IPS DF 4.7 (cell line): ENCODE data around the gene PDZRN4.
"Not testable (repeated sequence)": the region's sequence is repeated elsewhere in the genome, so short reads cannot be mapped to it uniquely, and the experiment has no call there.

Experiments
- DNase-seq: peaks from one replicate; pipeline ENCODE4 v3.0.0-alpha.2; 2013; ENCODE audit warnings: low spot score; ENCODE audit errors: extremely low read depth

PDZRN4 gene

GRCh38 chr12:41509271-41510055 is 321.3 kb downstream of the PDZRN4 start:
- DNase-seq: no peak

DNA sequence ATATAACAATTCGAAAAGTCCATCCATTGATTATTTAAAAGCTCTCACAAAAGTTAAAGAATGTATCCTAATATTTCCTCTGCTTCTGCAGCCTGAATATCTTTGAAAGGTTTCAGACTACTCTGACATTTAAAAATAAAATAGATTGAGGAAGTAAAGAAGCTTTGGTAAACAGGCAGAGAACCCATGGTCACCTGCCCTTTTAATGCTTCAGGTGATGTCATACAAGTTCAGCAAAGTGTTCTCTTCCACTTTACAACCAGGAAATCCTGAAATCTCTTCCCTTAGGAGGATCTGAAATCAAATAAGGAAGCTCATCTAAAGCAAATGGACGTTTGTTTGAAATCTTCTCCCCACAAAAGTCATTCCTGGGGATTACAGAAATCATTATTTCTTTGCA is 322.4 kb downstream of the PDZRN4 start:
- no peak for DNase-seq

DNA sequence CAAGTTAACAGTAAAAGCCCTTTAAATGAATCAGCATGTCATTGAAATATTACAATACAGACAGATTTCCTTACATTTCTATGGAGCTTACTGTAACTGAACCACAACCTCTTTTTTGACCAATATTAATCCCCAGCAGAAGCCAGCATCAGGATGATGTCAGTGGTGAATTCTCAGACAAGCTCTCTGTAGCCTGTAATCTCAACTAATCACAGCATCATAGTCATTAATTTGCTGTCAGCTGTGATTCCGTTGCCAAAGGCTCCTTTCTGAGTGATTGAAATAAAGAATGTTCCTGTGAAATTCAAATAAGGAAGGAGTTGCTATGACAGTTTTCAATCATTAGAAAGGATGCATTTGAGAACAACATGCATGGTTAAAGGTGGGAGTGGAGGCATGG is 323.1 kb downstream of the PDZRN4 start:
- no peak for DNase-seq

DNA sequence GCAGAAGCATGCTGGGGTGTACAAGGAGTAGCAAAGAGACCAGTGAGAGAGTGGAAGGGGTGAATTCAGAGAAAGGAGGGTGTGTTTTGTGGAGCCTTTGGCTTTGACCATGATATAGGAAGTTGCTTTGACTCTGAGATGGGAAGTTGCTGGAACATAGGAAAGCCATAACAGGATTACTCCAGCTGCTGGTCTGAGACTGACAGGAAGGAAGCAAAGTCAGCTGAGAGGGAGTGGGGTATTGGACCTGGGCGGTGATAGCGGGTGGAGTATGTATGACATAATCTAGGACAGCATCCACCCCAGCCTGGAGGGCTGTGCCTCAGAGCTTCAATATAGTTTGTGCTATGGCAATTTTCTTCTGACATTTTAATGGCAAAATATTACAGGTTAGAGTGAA is 324.4 kb downstream of the PDZRN4 start:
- DNase-seq: no peak

GRCh38 chr12:41514021-41514777 is 326.1 kb downstream of the PDZRN4 start:
- DNase-seq: no peak

- no peak for DNase-seq
Observed at GRCh38 chr12:41514907-41515306, 326.8 kb downstream of the PDZRN4 start.

DNA sequence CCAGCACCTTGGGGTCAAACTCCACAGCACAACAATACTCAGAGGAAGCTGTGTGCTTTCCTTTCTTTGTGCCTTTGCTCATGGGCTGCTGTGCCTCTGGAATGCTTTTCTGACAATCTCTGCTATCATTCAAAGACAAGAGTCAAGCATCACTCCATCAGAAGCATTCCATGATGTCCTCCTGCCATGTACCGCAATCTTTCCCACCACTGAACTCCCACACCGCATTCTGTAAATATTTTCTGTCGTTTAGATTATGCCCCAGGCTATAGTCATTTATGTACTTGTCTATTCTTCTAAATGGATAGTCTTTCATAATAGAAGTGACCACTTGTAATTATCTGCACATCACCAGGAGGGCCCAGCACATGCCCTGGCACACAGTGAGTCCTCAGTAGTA is 327.8 kb downstream of the PDZRN4 start:
- no peak for DNase-seq

DNA sequence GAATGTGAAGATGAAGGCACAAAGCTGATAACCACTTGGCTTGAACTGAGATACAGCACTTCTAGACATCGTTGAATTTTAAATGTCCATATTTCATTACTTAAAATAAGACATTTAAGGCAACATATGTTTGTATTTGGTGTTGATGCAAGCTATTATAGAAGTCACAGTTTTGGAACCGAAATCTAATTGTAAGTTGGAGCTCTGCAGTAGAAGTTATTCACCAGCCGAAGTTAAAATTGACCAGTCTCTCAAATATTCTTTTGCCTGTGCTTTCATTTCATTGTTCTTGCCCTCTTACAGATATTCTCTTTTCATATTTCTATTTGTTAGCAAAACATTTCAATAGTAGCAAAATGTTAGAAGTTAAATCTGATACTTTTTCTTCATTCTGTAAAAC is 332.7 kb downstream of the PDZRN4 start:
- no peak for DNase-seq

GRCh38 chr12:41521872-41522379 is 333.8 kb downstream of the PDZRN4 start:
- DNase-seq: no peak

- no peak for DNase-seq
Observed at GRCh38 chr12:41527062-41527461, 338.9 kb downstream of the PDZRN4 start.

GRCh38 chr12:41527534-41528116 is 339.5 kb downstream of the PDZRN4 start:
- no peak for DNase-seq

GRCh38 chr12:41528874-41529273 is 340.8 kb downstream of the PDZRN4 start:
- DNase-seq: no peak

DNA sequence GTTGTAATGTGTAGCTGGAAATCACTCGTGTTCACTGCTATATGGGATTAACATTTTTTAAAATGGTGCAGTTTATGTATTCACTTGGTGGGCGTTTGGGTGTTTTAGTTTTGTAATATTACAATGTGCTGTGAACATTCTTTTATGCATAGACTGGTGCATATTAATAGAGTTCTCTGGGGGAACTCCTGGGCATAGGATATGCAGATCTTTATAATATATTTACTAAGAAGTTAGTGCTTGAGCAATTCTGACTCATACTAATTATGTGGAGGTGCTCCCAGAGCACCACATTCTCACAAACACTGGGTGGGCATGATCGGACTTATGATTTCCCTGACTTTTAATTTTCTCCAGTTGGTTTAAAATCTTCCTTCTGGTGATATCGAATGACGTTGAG is 342.3 kb downstream of the PDZRN4 start:
- no peak for DNase-seq

DNA sequence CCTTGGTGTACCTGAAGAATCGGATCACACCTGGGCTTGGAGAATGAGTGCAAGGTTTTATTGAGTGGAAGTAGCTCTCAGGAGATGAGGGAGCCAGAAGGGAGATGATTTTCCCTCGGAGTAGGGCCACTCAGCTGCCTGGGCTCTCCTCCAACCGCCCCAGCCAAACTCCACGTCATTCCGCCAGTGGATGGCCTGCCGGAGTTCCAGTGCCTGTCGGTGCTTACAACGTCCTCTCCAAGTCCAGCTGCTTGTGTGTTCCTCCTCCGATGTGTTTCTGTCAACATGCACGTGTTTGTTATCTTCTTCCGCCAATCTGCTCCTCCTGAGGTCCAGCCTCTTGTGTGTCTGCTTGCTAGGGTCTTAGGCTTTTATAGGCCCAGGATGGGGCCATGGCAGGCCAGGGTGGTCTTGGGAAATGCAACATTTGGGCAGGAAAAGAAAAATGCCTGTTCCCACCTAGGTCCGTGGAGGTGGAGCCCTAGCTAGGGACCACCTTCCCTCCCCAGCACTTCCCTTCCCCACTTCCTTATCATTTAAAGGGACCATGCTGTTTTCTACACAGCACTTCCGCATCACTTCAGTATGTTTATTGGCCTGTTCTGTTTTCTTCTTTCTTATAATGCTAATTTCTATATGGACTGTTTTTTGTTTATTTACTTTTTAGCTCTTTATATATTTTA is 343.2 kb downstream of the PDZRN4 start:
- no peak for DNase-seq

DNA sequence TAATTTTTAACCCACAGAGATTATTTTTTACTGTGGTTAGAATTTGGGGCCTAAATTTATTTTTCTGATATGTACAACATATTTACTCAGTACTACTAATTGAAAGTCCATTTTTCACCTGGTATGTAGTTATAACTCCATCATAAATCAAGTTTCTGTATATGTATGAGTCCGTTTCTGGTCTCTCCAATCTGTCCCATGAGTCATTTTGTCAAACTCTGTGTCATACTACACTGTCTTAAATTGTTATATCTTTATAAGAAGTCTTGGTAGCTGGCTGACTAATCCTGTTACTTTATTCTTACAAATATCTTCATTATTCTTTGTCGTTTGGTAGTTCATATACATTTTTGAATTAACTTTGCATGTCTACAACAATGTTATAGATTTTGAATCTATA is 344.0 kb downstream of the PDZRN4 start:
- DNase-seq: no peak

DNA sequence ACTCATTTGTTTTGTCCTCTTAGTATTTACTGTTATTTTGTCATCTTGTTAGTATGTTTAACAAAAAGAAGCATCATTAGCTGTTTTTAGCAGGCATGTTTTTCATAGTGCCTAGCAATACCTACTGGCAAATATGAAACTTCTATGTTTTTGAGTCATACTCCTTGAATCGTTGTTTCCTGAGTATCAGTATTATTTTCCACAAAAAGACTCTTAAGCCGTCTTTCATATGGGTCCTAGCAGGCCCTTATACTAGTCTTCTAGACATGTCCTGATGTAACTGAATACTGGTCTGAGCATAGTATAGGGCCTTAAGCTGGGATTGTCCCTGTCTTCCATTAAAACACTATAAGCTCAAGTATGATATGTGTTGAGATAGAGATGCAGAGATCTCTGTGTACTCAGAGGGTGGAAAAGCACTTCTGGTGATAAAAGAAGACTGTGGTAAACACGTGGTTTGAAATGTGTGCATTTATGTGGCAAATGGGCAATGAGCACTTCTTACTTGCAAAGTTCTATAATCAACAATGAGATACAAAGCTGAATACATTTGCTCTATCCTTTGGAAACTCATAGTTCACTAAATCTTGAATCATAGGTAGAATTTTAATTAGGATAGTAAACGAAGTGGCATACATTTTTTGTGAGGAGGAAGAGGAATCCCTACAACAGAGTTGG is 348.8 kb downstream of the PDZRN4 start:
- DNase-seq: no peak

DNA sequence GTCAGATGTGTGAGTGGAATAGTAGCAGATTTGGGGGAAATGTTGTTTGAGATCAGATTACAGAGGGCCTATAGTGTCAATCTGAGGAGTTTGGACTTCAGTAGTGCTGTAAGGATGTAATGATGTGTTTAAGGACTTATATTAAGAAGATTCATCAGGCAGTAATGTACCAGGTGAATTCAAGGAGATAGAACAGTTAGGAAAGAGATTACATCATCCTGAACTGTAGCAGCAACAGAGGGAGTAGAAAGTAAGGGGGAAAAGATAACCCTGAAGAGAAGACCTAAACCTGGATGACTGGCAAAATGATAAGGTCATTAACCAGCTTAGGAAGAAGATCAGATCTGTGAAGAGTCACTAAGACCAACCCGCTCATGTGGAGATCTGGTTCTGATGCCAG is 349.4 kb downstream of the PDZRN4 start:
- no peak for DNase-seq

GRCh38 chr12:41545761-41546160 is 357.6 kb downstream of the PDZRN4 start:
- no peak for DNase-seq

- not testable (repeated sequence) for DNase-seq
Observed at GRCh38 chr12:41547071-41547470, 359.0 kb downstream of the PDZRN4 start.

DNA sequence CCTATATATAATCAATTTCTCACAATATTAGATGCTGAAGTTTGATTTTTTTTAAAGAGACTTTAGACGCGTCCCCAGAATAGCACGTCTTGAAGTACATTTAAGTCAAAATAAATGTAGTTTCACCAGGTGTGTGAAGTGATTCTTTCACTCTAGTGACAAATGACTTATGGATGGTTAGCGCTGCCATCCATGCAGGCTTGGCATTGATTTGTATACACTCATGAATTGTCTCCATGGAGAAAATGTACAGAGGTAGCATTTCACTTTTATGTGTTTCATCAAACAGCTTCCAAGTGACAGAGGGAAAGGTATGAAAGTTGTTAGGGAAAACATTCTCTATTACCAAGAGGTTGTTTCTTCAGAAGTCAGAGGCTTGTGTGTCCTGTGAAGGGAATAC is 360.8 kb downstream of the PDZRN4 start:
- DNase-seq: no peak

DNA sequence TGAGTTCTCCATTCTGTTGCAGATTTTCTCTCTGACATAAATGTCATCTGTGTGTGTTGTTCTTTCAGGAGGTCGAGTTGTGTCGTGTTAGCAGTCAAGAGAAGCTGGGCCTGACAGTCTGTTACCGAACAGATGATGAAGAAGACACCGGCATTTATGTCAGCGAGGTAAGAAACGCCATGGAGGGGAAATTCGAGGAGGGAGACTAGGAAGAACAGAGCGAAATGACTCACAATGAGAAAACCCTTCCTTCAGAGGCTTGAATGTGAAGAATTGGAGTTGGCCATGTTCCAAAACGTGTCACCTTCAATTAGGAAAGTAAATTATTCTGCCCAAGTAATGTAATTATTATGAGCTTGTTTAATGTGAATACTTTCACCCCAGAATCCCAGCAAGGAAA is 364.5 kb downstream of the PDZRN4 start:
- DNase-seq: no peak
